Stimulated activated CD8-positive, alpha-beta memory T cell treated with anti-CD3 and anti-CD28 coated beads, Interleukin-2, amount 100 ng/mL, for 1 hour (primary cell): Measurements from ENCODE around the gene IL4I1.

Source experiments
- DNase-seq, 2 donors: peaks; one replicate each; pipeline ENCODE4 v3.0.0-alpha.2; 2020; ENCODE audit warnings: low read depth in 2 of 2

The IL4I1 gene

DNA sequence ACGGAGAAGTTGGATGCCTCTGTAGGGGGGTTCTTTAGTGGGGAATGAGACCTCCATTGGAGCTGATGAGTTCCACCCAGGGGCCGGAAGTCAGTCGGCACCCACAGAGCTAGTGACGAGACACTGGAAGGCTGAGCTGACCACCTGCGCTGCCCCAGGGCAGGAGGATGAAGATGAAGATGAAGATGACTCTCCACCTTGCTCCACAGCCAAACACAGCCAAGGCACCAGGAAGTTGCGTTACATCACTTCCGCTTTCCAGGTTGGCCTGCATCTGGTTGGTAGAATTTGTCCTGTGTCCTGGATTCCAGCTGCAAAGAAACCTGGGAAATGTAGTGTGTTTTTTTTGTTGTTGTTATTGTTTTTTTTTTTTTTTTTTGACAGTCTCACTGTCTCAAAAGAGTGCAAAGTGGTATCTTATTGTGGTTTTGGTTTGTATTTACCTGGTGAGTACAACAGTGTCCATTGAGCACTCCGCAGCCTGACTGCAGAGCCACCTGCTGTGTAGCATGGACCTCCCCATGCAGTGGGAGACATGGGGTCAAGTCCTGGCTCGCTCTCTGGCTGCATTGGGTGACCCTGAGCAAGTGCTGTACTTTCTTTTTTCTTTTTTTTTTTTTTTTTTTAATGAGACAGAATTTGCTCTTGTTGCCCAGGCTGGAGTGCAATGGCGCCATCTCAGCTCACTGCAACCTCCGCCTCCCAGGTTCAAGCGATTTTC is 17.3 kb downstream of the IL4I1 start:
- no peak for DNase-seq

DNA sequence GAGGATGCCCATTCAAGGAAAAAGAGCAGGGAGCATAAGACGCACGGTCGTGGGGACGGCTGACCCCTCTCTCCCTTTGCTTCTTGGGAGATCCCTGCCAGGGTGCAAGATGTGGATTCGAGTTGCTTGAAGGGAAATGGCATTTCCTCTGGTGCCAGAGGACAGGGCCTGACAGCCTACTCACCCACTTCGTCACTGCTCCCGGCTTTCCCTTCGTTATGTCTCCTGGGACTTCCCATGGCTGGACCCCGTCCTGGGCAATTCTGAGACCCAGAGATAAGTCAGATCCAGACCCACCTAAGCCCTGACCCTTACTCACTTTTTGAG is 18.0 kb downstream of the IL4I1 start:
- DNase-seq, result no peak

- peak; percentile 93 to 97 for DNase-seq
These were observed 18.6 kb downstream of the IL4I1 start for GRCh38 chr19:49877879-49878743.

GRCh38 chr19:49877020-49877878 is 19.4 kb downstream of the IL4I1 start, which contains the start of the genes AKT1S1 and TBC1D17:
Gene AKT1S1, minus strand, starts transcription at chr19:49877355. Its CDS starts 4,060 bp downstream, at chr19:49873295.
Gene TBC1D17, plus strand, starts transcription at chr19:49877702. Its CDS starts 22 bp downstream, at chr19:49877724.
- peak; percentile 98 for DNase-seq

- peak; percentile 95 to 96 for DNase-seq
These were observed 20.2 kb downstream of the IL4I1 start for GRCh38 chr19:49876422-49877019.

- DNase-seq, result no peak
These were observed 20.7 kb downstream of the IL4I1 start for GRCh38 chr19:49875857-49876421.

GRCh38 chr19:49875177-49875576 is 21.5 kb downstream of the IL4I1 start:
- no peak for DNase-seq

- no peak for DNase-seq
These were observed 22.1 kb downstream of the IL4I1 start for GRCh38 chr19:49874503-49875157.

- DNase-seq, result no peak
These were observed 22.9 kb downstream of the IL4I1 start for GRCh38 chr19:49873834-49874233.

DNA sequence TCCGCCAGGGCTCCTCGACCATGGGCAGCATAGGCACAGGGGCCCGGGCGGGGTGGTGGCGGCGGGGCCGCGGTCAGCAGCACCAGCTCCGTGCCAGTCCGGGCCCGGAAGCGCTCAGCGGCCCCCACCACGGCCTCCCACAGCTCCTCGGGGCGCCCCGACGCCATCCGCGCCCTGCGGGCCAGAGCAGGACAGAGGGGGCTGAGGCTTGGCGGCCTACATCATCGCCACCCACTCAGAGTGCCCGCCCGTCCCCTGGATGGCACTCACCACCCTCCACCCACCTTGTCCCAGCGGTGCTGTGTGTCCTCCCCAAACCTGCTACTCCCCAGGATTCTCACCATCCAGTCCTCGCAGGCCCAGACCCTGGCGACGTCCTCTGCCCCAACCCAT is 23.6 kb downstream of the IL4I1 start:
- no peak for DNase-seq

DNA sequence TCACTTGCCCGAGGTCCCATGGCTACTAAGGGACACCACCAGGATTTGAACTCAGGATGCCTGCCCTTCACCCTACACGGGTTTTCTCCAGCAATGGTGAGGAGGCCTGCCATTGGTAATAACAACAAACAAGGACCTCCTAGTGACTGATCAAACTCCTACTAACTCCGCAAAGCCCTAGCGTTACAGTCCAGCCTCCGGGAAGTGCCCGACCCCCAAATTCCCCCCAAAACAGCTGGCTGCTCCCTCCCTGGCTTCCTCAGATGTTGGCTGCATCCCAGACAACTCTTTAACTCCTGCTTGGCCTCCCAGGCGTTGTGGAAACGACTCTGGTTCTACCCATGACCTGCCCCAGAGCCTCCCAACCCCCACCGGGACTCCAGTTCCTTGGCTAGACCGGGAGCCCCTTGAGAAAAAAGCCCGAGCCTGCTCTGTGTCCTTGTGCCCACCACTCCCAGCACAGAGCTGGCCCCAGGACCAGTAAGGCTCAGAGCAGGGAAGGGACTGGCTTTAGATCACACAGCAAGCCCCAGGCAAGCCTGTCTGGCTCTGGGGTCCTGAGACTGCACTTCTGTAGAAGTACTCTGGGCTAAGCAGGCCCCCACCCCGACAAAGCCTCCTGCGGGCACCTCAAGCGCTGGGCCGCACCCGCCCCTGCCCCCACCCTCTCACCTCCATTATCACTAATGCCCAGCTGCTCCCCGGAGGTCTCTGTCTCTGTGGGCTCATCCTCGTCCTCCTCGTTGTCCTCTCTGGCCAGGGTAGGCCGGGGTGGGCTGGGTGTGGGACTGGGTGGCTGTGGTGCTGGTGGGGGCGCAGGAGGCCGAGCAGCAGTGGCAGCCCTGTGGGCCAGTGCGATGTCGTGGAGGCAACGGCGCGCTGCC is 24.2 kb downstream of the IL4I1 start:
- DNase-seq, result no peak

DNA sequence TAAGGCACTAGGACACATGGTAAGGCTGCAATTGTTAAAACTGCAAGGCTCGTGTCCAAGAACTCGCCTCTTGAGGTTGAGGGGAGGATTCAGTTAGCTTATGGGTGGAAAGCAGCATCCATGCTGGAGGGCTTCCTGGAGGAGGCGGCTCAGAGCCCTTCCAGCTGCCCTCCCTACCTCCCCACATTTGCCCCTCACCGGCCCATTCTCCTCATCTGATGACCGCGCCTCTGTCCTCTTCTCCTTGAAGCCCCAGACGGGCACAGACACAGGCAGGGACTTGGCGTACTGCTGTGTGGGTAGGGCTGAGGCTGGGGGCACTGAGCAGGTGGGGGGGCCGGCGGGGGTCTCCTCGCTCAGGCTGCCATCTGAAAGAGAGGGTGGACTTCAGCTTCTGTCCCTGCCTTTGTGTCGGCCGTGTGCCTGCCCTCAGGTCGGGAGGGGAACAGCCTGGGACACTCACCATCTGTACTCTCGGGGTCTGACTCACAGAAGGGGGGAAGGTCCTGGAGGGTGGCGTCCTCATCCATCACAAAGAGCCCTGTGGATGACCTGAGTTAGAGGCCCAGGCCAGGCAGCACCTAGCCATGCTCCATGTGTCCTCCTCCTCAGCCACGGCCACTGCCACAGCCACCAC is 25.2 kb downstream of the IL4I1 start:
- no peak for DNase-seq

DNA sequence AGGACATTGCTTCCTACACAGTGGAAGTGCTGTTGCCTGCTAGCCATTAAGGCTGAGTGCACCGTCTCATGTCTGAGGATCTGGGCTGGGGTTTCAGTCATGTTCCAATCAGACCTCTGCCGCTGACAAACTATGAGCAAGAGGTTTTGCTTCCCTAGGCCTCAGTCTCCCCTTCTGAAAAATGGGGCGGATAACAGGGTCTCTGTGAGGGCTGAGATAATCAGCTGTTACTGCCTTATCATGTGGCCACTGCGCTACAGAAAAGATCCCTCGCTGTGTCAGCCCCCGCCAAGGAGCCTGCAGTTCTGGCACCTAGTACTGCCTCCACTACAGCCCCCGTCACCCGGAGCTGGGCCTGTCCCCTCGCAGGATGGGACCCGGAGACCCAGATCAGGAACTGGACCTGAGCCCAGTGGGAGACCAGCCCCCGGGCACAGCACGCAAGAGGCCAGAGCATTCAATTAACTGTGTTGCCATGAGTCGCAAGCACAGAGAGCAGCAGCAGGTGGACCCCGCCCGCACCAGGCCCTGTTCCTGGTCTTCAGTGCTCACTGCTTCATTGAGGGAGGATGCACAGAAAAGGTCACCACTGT is 26.3 kb downstream of the IL4I1 start:
- DNase-seq, result no peak

DNA sequence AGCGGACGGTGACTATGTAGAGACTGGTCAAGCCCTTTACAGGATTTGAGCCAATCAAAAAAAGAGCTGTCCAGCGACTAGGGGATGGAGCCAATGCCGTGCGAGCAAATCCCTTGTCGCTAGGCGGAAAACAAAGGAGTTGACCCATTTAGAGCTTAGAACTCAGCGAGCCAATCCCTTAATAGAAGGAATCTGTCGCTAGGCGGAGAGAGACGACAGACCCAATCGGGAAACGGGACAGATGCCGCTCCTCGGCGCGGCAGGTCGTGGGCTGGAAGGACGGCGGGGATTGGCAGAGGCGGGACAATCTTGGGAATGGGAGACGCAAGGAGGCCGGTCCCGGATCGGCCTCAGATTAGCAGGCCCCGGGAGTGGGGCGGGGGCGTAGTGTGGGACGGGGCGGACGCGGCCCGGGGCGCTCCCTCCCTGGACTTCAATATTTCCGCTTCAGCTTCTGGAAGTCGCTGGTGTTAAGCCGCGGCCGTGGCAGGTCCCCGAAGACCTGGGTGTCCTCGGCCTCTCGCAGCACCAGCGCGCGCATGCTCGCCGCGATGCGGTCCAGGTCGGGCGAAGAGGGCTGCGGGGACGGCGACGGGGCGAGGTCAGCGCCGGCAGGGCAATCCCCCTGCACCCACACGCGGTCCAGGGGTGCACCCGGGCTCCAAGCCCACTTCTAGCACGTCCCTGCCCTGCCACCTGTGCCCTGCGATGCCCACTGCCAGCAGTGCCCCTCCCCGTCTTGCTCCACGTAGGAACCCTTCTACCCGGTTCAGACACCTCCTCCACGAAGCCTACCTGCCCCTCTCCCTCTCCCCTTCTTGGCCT is 27.0 kb downstream of the IL4I1 start:
- peak; percentile 75 to 77 for DNase-seq

GRCh38 chr19:49869009-49869483 is 27.6 kb downstream of the IL4I1 start:
- DNase-seq, result no peak

- peak; percentile 69 to 85 for DNase-seq
These were observed 29.5 kb downstream of the IL4I1 start, which contains the start of gene PNKP for GRCh38 chr19:49866933-49867782. Gene PNKP, minus strand, starts transcription at chr19:49867576. Its CDS starts 372 bp downstream, at chr19:49867204.

- DNase-seq, result no peak
These were observed 31.8 kb downstream of the IL4I1 start for GRCh38 chr19:49864890-49865289.
